GM12878 (cell line): ENCODE measurements around the gene ATRNL1. TPM values are rescaled to one million over a fixed set of nuclear protein-coding genes. Genes with fewer than 3 reads are reported as not detected.

Experiments
- ATAC-seq: fragments of 200-7000 bp; cut with Tn5 transposase; 3 replicates; pipeline ENCODE4 v1.9.1; 2020; ENCODE audit warnings: mild to moderate bottlenecking, moderate library complexity
- BruUV-seq: library from RNA; stranded (reverse); fragments of 400-500 nt; replicated peaks from 2 replicates; lab custom pipeline; 2021; lab: Mats Ljungman, UMichigan
- CTCF ChIA-PET: fragments of 300-600 bp; sonication (Branson Sonifier 250); formaldehyde crosslinking; extraction: SDS; loops from one replicate; lab custom pipeline; 2021; ENCODE audit warnings: inconsistent platforms; lab: Yijun Ruan, JAX
- POLR2A ChIA-PET: fragments of 350-600 bp; formaldehyde crosslinking; extraction: SDS; loops from one replicate; lab custom pipeline; 2021; ENCODE audit warnings: inconsistent platforms; lab: Charles Lee
- RAD21 ChIA-PET: fragments of 300-600 bp; sonication (Branson Sonifier 250); formaldehyde crosslinking; loops from one replicate; lab custom pipeline; 2023; ENCODE audit warnings: antibody characterized with exemption; ENCODE audit not compliant: unreplicated experiment; lab: Charles Lee
- SMC1A ChIA-PET: fragments of 300-600 bp; sonication (Branson Sonifier 250); formaldehyde crosslinking; loops from one replicate; lab custom pipeline; 2023; ENCODE audit not compliant: unreplicated experiment, uncharacterized antibody; lab: Charles Lee
- DNase-seq: peaks from one replicate; pipeline ENCODE4 v3.0.0-alpha.2; 2011; ENCODE audit warnings: low read depth, low spot score
- FAIRE-seq: peaks from 3 replicates; lab custom pipeline; 2011; peaks lifted over from hg19 to GRCh38; lab: Jason Lieb, UNC
- H2AFZ ChIP-seq: 2 replicates; pipeline ENCODE4 v1.6.0; 2011; ENCODE audit warnings: low read depth, low read length, control low read depth; ENCODE audit not compliant: control insufficient read depth
- H3K27ac ChIP-seq: 2 replicates; pipeline ENCODE4 v1.5.1; 2011; ENCODE audit warnings: control low read depth; ENCODE audit not compliant: control insufficient read depth, insufficient read depth
- H3K27me3 ChIP-seq, 2 experiments: replicated peaks in 1 of 2; 2 replicates each; pipeline versions ENCODE4 v1.6.0 to v1.6.1; 2011; ENCODE audit warnings: low read length in 1 of 2; ENCODE audit not compliant: control insufficient read depth in 2 of 2, insufficient read depth in 2 of 2
- H3K36me3 ChIP-seq, 2 experiments: 2 replicates each; pipeline ENCODE4 v1.5.1; 2011; ENCODE audit warnings: low read length in 1 of 2; ENCODE audit not compliant: control insufficient read depth in 2 of 2, insufficient read depth in 2 of 2
- H3K4me1 ChIP-seq: 2 replicates; pipeline ENCODE4 v1.6.1; 2011; ENCODE audit warnings: mild to moderate bottlenecking, low read length, moderate library complexity, mixed read lengths; ENCODE audit not compliant: control insufficient read depth, insufficient read depth
- H3K4me2 ChIP-seq: 2 replicates; pipeline ENCODE4 v1.6.0; 2011; ENCODE audit warnings: control low read depth; ENCODE audit not compliant: control insufficient read depth, insufficient read depth
- H3K4me3 ChIP-seq: fragments of 200-600 bp; sonication (generic); 2 replicates; pipeline ENCODE4 v1.5.1; 2016
- H3K79me2 ChIP-seq: 2 replicates; pipeline ENCODE4 v1.6.0; 2011; ENCODE audit warnings: low read length; ENCODE audit not compliant: control insufficient read depth, insufficient read depth
- H3K9ac ChIP-seq: 2 replicates; pipeline ENCODE4 v1.8.0; 2011; ENCODE audit warnings: low read length, control low read depth, mixed read lengths; ENCODE audit not compliant: control insufficient read depth, insufficient read depth
- H3K9me3 ChIP-seq: replicated peaks from 3 replicates; pipeline ENCODE4 v1.5.1; 2011; ENCODE audit warnings: mild to moderate bottlenecking, low read length; ENCODE audit not compliant: control insufficient read depth, insufficient read depth
- H4K20me1 ChIP-seq: 2 replicates; pipeline ENCODE4 v1.6.0; 2011; ENCODE audit not compliant: control insufficient read depth, insufficient read depth
- BHLHE40 ChIP-seq, 2 experiments: fragments of 450-650 bp in 1 of 2; IDR thresholded peaks; 2 replicates each; pipeline ENCODE4 v1.6.1; 2011 to 2017; ENCODE audit warnings: low read depth in 2 of 2, borderline replicate concordance in 1 of 2, improper control_type of control experiment in 1 of 2, low read length in 1 of 2, mild to moderate bottlenecking in 1 of 2
- CHD1 ChIP-seq: IDR thresholded peaks from 2 replicates; pipeline ENCODE4 v1.6.1; 2012; ENCODE audit warnings: low read depth, low read length, improper control_type of control experiment
- CHD2 ChIP-seq: IDR thresholded peaks from 2 replicates; pipeline ENCODE4 v1.6.1; 2011; ENCODE audit warnings: low read depth, low read length, improper control_type of control experiment, borderline replicate concordance
- E2F8 ChIP-seq: fragments of 450-650 bp; IDR thresholded peaks from 2 replicates; pipeline ENCODE4 v1.6.1; 2018; ENCODE audit warnings: mild to moderate bottlenecking, low read depth, moderate library complexity; ENCODE audit not compliant: partially characterized antibody
- FOXK2 ChIP-seq: fragments of 450-650 bp; IDR thresholded peaks from 2 replicates; pipeline ENCODE4 v1.6.1; 2017; ENCODE audit warnings: mild to moderate bottlenecking, moderate library complexity
- MEF2A ChIP-seq: IDR thresholded peaks from 2 replicates; pipeline ENCODE4 v1.6.1; 2011; ENCODE audit warnings: low read depth, mild to moderate bottlenecking, low read length, moderate library complexity; ENCODE audit not compliant: insufficient read depth
- NFYA ChIP-seq: IDR thresholded peaks from 2 replicates; pipeline ENCODE4 v1.6.1; 2011; ENCODE audit warnings: low read depth, mild to moderate bottlenecking, low read length, improper control_type of control experiment, borderline replicate concordance
- NKRF ChIP-seq: fragments of 450-650 bp; conservative IDR thresholded peaks from 2 replicates; pipeline ENCODE4 v1.6.1; 2017; ENCODE audit warnings: mild to moderate bottlenecking, moderate library complexity
- SUPT20H ChIP-seq: IDR thresholded peaks from 2 replicates; pipeline ENCODE4 v1.6.1; 2011; ENCODE audit warnings: low read depth, mild to moderate bottlenecking, low read length, moderate library complexity, borderline replicate concordance; ENCODE audit not compliant: control insufficient read depth
- USF2 ChIP-seq: IDR thresholded peaks from 2 replicates; pipeline ENCODE4 v1.6.1; 2011; ENCODE audit warnings: low read depth, low read length, improper control_type of control experiment, borderline replicate concordance
- WGBS: methylation state at CpG from one replicate; pipeline ENCODE4 v1.1.6; 2016; ENCODE audit warnings: low lambda C conversion rate; ENCODE audit not compliant: insufficient replicate concordance, insufficient coverage; ENCODE audit errors: missing lambda C conversion rate; 5-methylcytosine and 5-hydroxymethylcytosine counted together
- in situ Hi-C: fragments of 300-500 bp; cut with MboI; formaldehyde crosslinking; loops from 9 replicates; pipeline ENCODE4 v1.14.3; 2018; ENCODE audit warnings: mixed read lengths
- intact Hi-C: fragments of 100-400 bp; cut with micrococcal nuclease; formaldehyde crosslinking; loops from one replicate; pipeline ENCODE4 v1.14.2; 2022; ENCODE audit not compliant: unreplicated experiment
- polyA plus RNA-seq, 11 experiments: library from polyadenylated mRNA; depleted of rRNA in 4 of 11; unstranded in 6 of 11; stranded (reverse) in 5 of 11; fragments of >200 nt; fragmentation: Nextera tagmentation in 4 of 11; fragmentation: Illumina TruSeq in 1 of 11; extraction: Ambion mirVana in 4 of 11; extraction: Trizol in 1 of 11; gene quantifications; 1 replicate in 1 of 11; 2 replicates in 10 of 11; pipeline versions ENCODE4 v1.2.1 to v1.2.3, GENCODE V29; 2011 to 2016; ENCODE audit warnings: inconsistent platforms in 2 of 11, missing spikeins in 2 of 11, low read depth in 1 of 11
- total RNA-seq, 4 experiments: library from RNA; depleted of rRNA in 3 of 4; stranded (reverse); fragments of >200 nt in 3 of 4; fragmentation: Illumina TruSeq in 1 of 4; extraction: Trizol in 1 of 4; gene quantifications; 2 replicates each; pipeline versions ENCODE4 v1.2.1 to v1.2.3, GENCODE V29; 2013 to 2021

Gene ATRNL1
- total and polyA plus RNA-seq, 10 of the 15 experiments (the other 5 are each of a cell fraction or from before 2014, with no cell fraction given): 0.03 to 1.4 (median 0.34) TPM

- ChIA-PET SMC1A (no interaction called here), CTCF (no interaction called here), RAD21 (no interaction called here), POLR2A (no interaction called here)
- TF ChIP-seq CHD1 (no peak), BHLHE40 (IDR thresholded peaks at IDR 0.05; ENCODE audit: borderline replicate concordance in 1 of 2, low read depth in 2 of 2, low read length in 1 of 2) (no peak), SUPT20H (no peak), NKRF (no peak), NFYA (no peak), MEF2A (no peak), USF2 (no peak), CHD2 (no peak), E2F8 (no peak), FOXK2 (no peak)
- H3K4me3 ChIP-seq: no peak overlapping the region
- no TSS peak for BruUV-seq
- FAIRE-seq (peak; percentile 61), ATAC-seq (no peak), DNase-seq (no peak)
- H3K27ac ChIP-seq: no peak overlapping the region
- in situ Hi-C loops (no loop called here), intact Hi-C loops (no loop called here)
- no peaks in the 10 kb centered on the region for H4K20me1 ChIP-seq
- no peaks in the 10 kb centered on the region; the same call in 2 of the 3 replicates for H3K9me3 ChIP-seq
- H3K4me2 ChIP-seq: no peak overlapping the region
- no peaks in the 10 kb centered on the region for H3K27me3 ChIP-seq
- no peaks in the 10 kb centered on the region for H3K4me1 ChIP-seq
- 0% methylated on average over 2 of the region's 2 CpGs for WGBS
- no peak overlapping the region for H3K9ac ChIP-seq
- H3K79me2 ChIP-seq: no peaks in the 10 kb centered on the region
- H3K36me3 ChIP-seq: no peaks in the 10 kb centered on the region
- no peak overlapping the region for H2AFZ ChIP-seq
These were observed 825.6 kb downstream of the ATRNL1 start for GRCh38 chr10:115918812-115919211.
